ENCODE data around the gene TRANK1.
A peak's percentile ranks its signal among the peaks of the same experiment; 100 is the strongest.

TRANK1 gene

GRCh38 chr3:36969540-36970432 is 24.9 kb upstream of the TRANK1 start:
- no peak overlapping the region for H3K4me3 ChIP-seq (ENCODE audit: low read depth, low read length)
- H3K18ac ChIP-seq (ENCODE audit: low read length), result peak overlapping the region; percentile 73
- H3K27me3 ChIP-seq (ENCODE audit: insufficient read depth, low read length), result no peaks in the 10 kb centered on the region
- peak overlapping the region; percentile 83 for H2BK5ac ChIP-seq (ENCODE audit: low read depth, low read length, poor library complexity)
- H3K9me3 ChIP-seq (ENCODE audit: insufficient read depth, low read depth, low read length), result no peaks in the 10 kb centered on the region
- H3K79me1 ChIP-seq (ENCODE audit: low read length), result peaks cover 7% of the 10 kb centered on the region
- peak overlapping the region; percentile 40 for H2AFZ ChIP-seq (ENCODE audit: insufficient read depth, low read length, poor library complexity)
- no peak overlapping the region for H2AK5ac ChIP-seq (ENCODE audit: low read length)
- no peaks in the 10 kb centered on the region for H3K79me2 ChIP-seq (ENCODE audit: control insufficient read depth, insufficient read depth, low read length, poor library complexity)
- peak overlapping the region; percentile 81 for H3K14ac ChIP-seq (ENCODE audit: low read length)
- peaks cover 6 to 7% of the 10 kb centered on the region in 2 experiments for H3K4me1 ChIP-seq (ENCODE audit: control insufficient read depth in 1 of 2, insufficient read depth in 2 of 2, low read length in 2 of 2)
- H4K8ac ChIP-seq (ENCODE audit: low read depth, low read length), result peak overlapping the region; percentile 83
- no peak overlapping the region for H4K12ac ChIP-seq (ENCODE audit: low read depth, low read length)
- H4K91ac ChIP-seq (ENCODE audit: low read depth, low read length), result peak overlapping the region; percentile 84
- no peak overlapping the region for H2BK120ac ChIP-seq (ENCODE audit: insufficient read depth, low read length, poor library complexity)
- no peak overlapping the region for H3K23ac ChIP-seq (ENCODE audit: low read length)
- peak overlapping the region; percentile 92 for H2BK12ac ChIP-seq (ENCODE audit: low read length)
- DNase-seq, result peak; percentile 33 to 47
- H3K4me2 ChIP-seq (ENCODE audit: low read length), result no peak overlapping the region
- no CpG with 5 or more reads among the region's 4 CpGs for WGBS (ENCODE audit: extremely low coverage, insufficient coverage, insufficient read length)
- no peak overlapping the region for H3K9ac ChIP-seq (ENCODE audit: low read length)
- H3K36me3 ChIP-seq (ENCODE audit: control insufficient read depth in 1 of 2, insufficient read depth in 2 of 2, low read length in 2 of 2), result peaks cover 0 to 2% of the 10 kb centered on the region in 2 experiments
- H3K4ac ChIP-seq (ENCODE audit: low read depth, low read length), result no peak overlapping the region
- H3K27ac ChIP-seq (ENCODE audit: low read depth, low read length), result peak overlapping the region; percentile 27

GRCh38 chr3:36969085-36969484 is 24.2 kb upstream of the TRANK1 start:
- peak overlapping the region; percentile 83 for H2BK5ac ChIP-seq (ENCODE audit: low read depth, low read length, poor library complexity)
- H2AK5ac ChIP-seq (ENCODE audit: low read length), result no peak overlapping the region
- H3K36me3 ChIP-seq (ENCODE audit: control insufficient read depth in 1 of 2, insufficient read depth in 2 of 2, low read length in 2 of 2), result no peaks in the 10 kb centered on the region
- no peak overlapping the region for H3K4me2 ChIP-seq (ENCODE audit: low read length)
- H3K14ac ChIP-seq (ENCODE audit: low read length), result peak overlapping the region; percentile 81
- H2BK120ac ChIP-seq (ENCODE audit: insufficient read depth, low read length, poor library complexity), result no peak overlapping the region
- peaks cover 6 to 7% of the 10 kb centered on the region in 2 experiments for H3K4me1 ChIP-seq (ENCODE audit: control insufficient read depth in 1 of 2, insufficient read depth in 2 of 2, low read length in 2 of 2)
- no peak overlapping the region for H3K4ac ChIP-seq (ENCODE audit: low read depth, low read length)
- peak overlapping the region; percentile 83 for H4K8ac ChIP-seq (ENCODE audit: low read depth, low read length)
- H4K12ac ChIP-seq (ENCODE audit: low read depth, low read length), result no peak overlapping the region
- H3K9ac ChIP-seq (ENCODE audit: low read length), result no peak overlapping the region
- no peak overlapping the region for H3K4me3 ChIP-seq (ENCODE audit: low read depth, low read length)
- H3K79me1 ChIP-seq (ENCODE audit: low read length), result peaks cover 7% of the 10 kb centered on the region
- peak overlapping the region; percentile 84 for H4K91ac ChIP-seq (ENCODE audit: low read depth, low read length)
- H3K23ac ChIP-seq (ENCODE audit: low read length), result no peak overlapping the region
- WGBS (ENCODE audit: extremely low coverage, insufficient coverage, insufficient read length), result no CpG with 5 or more reads among the region's 4 CpGs
- H2BK12ac ChIP-seq (ENCODE audit: low read length), result peak overlapping the region; percentile 92
- H3K9me3 ChIP-seq (ENCODE audit: insufficient read depth, low read depth, low read length), result no peaks in the 10 kb centered on the region
- DNase-seq, result no peak
- no peaks in the 10 kb centered on the region for H3K27me3 ChIP-seq (ENCODE audit: insufficient read depth, low read length)
- no peaks in the 10 kb centered on the region for H3K79me2 ChIP-seq (ENCODE audit: control insufficient read depth, insufficient read depth, low read length, poor library complexity)
- H3K27ac ChIP-seq (ENCODE audit: low read depth, low read length), result peak overlapping the region; percentile 27
- peak overlapping the region; percentile 73 for H3K18ac ChIP-seq (ENCODE audit: low read length)
- peak overlapping the region; percentile 40 for H2AFZ ChIP-seq (ENCODE audit: insufficient read depth, low read length, poor library complexity)

- no CpG with 5 or more reads among the region's 3 CpGs for WGBS (ENCODE audit: extremely low coverage, insufficient coverage, insufficient read length)
- Histone ChIP-seq H3K4ac (ENCODE audit: low read depth, low read length) (no peak overlapping the region), H2BK120ac (ENCODE audit: insufficient read depth, low read length, poor library complexity) (no peak overlapping the region), H3K4me2 (ENCODE audit: low read length) (peak overlapping the region; percentile 52), H3K14ac (ENCODE audit: low read length) (no peak overlapping the region), H3K27me3 (ENCODE audit: insufficient read depth, low read length) (no peaks in the 10 kb centered on the region), H2BK12ac (ENCODE audit: low read length) (no peak overlapping the region), H4K8ac (ENCODE audit: low read depth, low read length) (no peak overlapping the region), H3K27ac (ENCODE audit: low read depth, low read length) (peak overlapping the region; percentile 63), H2AFZ (ENCODE audit: insufficient read depth, low read length, poor library complexity) (no peak overlapping the region), H3K79me2 (ENCODE audit: control insufficient read depth, insufficient read depth, low read length, poor library complexity) (no peaks in the 10 kb centered on the region), H3K23ac (ENCODE audit: low read length) (no peak overlapping the region), H4K12ac (ENCODE audit: low read depth, low read length) (no peak overlapping the region), H3K36me3 (ENCODE audit: control insufficient read depth in 1 of 2, insufficient read depth in 2 of 2, low read length in 2 of 2) (no peaks in the 10 kb centered on the region), H3K79me1 (ENCODE audit: low read length) (peaks cover 7% of the 10 kb centered on the region), H4K91ac (ENCODE audit: low read depth, low read length) (peak overlapping the region; percentile 92), H3K9me3 (ENCODE audit: insufficient read depth, low read depth, low read length) (no peaks in the 10 kb centered on the region), H3K4me3 (ENCODE audit: low read depth, low read length) (no peak overlapping the region), H2AK5ac (ENCODE audit: low read length) (no peak overlapping the region), H2BK5ac (ENCODE audit: low read depth, low read length, poor library complexity) (no peak overlapping the region), H3K9ac (ENCODE audit: low read length) (no peak overlapping the region), H3K4me1 (ENCODE audit: control insufficient read depth in 1 of 2, insufficient read depth in 2 of 2, low read length in 2 of 2) (peaks cover 6 to 7% of the 10 kb centered on the region in 2 experiments), H3K18ac (ENCODE audit: low read length) (no peak overlapping the region)
- DNase-seq, result peak; percentile 42 to 59
Observed at GRCh38 chr3:36965440-36965839, 20.6 kb upstream of the TRANK1 start.

GRCh38 chr3:36964817-36965216 is 20.0 kb upstream of the TRANK1 start:
- Histone ChIP-seq H3K27me3 (ENCODE audit: insufficient read depth, low read length) (no peaks in the 10 kb centered on the region), H3K14ac (ENCODE audit: low read length) (peak overlapping the region; percentile 88), H3K36me3 (ENCODE audit: control insufficient read depth in 1 of 2, insufficient read depth in 2 of 2, low read length in 2 of 2) (no peaks in the 10 kb centered on the region), H3K27ac (ENCODE audit: low read depth, low read length) (peak overlapping the region; percentile 63), H4K8ac (ENCODE audit: low read depth, low read length) (no peak overlapping the region), H3K9ac (ENCODE audit: low read length) (no peak overlapping the region), H2BK12ac (ENCODE audit: low read length) (peak overlapping the region; percentile 99), H3K4ac (ENCODE audit: low read depth, low read length) (peak overlapping the region; percentile 64), H3K4me3 (ENCODE audit: low read depth, low read length) (no peak overlapping the region), H3K9me3 (ENCODE audit: insufficient read depth, low read depth, low read length) (no peaks in the 10 kb centered on the region), H2AFZ (ENCODE audit: insufficient read depth, low read length, poor library complexity) (no peak overlapping the region), H2AK5ac (ENCODE audit: low read length) (no peak overlapping the region), H3K4me2 (ENCODE audit: low read length) (peak overlapping the region; percentile 52), H2BK120ac (ENCODE audit: insufficient read depth, low read length, poor library complexity) (peak overlapping the region; percentile 90), H3K23ac (ENCODE audit: low read length) (no peak overlapping the region), H3K4me1 (ENCODE audit: control insufficient read depth in 1 of 2, insufficient read depth in 2 of 2, low read length in 2 of 2) (peaks cover 5 to 6% of the 10 kb centered on the region in 2 experiments), H3K79me2 (ENCODE audit: control insufficient read depth, insufficient read depth, low read length, poor library complexity) (no peaks in the 10 kb centered on the region), H2BK5ac (ENCODE audit: low read depth, low read length, poor library complexity) (peak overlapping the region; percentile 88), H3K79me1 (ENCODE audit: low read length) (peaks cover 7% of the 10 kb centered on the region), H3K18ac (ENCODE audit: low read length) (peak overlapping the region; percentile 94), H4K12ac (ENCODE audit: low read depth, low read length) (no peak overlapping the region), H4K91ac (ENCODE audit: low read depth, low read length) (peak overlapping the region; percentile 92)
- DNase-seq, result no peak
